SIG-M5 treated with dmso at 0.1 percent for 504 hours (cell line): Measurements from ENCODE around the gene EFCAB13.
A peak's percentile ranks its signal among the peaks of the same experiment; 100 is the strongest.

Source experiments
- DNase-seq: peaks from one replicate; lab custom pipeline; 2025; ENCODE audit not compliant: unreplicated experiment; lab: John Stamatoyannopoulos, UW

EFCAB13 gene, protein sequence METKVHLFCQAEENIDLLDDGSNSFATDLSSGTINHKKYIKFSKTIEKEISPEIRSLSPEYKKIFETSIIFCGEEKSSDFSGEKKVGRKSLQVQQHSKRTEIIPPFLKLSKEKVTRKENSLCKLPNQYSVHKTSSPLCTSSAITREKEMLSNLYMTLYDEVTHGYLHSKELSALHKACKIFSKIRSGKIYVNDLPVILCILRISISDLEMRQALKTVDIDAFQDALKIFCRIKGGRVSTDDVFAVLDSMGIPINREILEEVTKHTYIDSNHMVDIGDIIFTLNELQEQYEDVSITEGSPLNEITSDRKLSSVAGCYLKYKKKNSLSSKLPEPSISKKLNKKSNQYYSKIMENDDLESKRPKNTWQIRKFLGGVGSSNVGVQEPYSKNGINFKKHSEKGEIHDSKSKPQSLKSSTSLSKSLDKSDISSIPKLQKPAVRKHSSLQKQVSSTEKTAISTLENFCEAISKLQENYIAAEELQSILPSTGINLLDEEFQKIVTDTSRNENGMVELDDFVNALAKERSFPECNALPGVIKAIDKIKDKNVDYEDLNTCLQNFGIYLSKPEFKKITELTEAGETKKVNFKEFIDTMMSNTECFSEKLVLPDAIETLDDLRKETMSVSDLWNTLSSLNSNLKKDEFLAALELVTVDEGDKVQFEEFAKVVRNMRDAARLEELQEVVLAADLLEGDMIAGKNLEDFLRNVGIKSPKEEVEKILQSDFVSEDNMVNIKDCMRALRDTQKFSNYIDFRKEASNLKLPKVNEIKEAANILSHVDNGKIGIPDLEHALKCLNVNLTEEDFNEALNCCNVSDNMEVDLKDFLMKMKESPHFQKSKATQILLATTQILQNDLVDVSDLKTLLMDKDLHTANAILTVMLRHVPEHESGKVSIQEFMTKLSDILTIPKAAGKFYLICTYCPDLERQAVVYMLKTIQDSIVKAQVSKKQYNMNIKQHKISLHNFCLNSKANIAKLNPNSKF

DNA sequence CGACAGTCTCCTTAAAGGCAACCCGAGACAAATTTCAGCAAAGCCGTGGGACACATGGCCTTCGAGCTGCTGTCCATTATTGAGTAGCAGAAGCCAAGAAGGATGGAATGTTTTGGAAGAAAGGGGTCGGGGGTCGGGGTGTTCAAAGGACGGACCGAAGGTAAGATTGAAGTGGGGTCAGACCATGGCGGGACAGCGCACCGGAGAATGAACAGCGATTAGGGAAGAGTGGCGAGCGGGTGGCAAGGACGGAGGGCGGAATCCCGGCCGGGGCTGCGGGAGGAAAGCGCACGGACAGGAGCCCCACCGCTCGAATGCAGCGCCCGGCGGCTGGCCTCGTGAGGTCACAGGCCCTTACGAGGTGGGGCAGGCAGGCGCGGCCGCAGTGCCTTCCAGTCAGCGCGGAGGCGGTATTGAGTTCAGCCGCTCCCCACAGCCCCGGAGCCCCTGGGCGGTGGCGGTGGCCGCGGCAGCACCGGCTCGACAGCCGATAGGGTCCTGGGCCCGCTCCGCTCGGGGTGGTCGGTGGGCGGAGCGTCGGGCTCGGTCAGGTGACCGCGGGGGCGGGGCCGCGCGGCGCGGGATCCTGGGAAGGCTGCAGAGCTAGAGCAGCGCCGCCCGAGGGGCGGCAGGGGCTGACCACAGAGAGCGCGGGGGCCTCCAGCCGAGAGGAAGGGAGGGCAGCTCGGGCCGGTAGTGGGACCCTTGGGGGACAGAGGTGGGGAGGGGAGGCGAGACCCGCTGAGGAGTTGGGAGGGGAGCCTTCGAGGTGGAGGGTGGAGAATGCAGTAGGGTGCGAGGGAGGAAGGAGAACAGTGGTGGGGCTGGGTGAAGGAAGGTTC, at the start of gene EFCAB13:
Gene EFCAB13 (plus strand): TSS at position 574 of the 842 bp plus-strand sequence. CDS start 4,399 bp downstream, outside the sequence.
- peak; percentile 85 for DNase-seq

DNA sequence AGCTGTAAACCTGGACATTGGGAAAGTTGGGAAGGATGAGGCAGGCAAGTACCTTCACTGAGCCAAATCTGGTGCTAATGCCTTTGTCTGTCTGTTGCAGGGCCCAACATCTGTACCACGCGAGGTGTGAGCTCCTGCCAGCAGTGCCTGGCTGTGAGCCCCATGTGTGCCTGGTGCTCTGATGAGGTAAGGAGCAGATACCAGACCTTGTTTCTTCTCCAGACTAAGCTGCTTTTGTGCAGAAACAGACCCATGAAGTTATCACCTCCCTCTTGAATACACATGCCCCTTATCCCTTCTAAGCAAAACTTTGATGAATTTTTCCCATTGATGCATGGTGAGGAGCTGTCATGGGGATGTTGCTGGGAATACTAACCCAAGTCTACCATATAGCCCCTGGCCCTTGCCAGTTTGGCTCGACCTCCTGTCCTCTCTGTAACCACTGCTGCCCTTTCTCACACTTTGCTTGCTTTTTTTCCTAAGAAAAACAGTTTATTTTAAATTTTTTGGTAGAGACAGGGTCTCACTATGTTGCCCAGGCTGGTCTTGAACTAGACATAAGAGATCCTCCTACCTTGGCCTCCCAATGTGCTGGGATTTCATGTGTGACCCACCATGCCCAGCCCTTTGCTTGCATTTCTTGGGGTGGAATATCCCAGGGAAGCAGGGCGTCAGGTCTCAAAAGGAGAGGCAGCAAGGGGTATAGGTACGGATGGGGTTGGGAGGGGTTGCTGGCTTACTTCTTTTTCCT, 49.3 kb upstream of the EFCAB13 start:
- no peak for DNase-seq

DNA sequence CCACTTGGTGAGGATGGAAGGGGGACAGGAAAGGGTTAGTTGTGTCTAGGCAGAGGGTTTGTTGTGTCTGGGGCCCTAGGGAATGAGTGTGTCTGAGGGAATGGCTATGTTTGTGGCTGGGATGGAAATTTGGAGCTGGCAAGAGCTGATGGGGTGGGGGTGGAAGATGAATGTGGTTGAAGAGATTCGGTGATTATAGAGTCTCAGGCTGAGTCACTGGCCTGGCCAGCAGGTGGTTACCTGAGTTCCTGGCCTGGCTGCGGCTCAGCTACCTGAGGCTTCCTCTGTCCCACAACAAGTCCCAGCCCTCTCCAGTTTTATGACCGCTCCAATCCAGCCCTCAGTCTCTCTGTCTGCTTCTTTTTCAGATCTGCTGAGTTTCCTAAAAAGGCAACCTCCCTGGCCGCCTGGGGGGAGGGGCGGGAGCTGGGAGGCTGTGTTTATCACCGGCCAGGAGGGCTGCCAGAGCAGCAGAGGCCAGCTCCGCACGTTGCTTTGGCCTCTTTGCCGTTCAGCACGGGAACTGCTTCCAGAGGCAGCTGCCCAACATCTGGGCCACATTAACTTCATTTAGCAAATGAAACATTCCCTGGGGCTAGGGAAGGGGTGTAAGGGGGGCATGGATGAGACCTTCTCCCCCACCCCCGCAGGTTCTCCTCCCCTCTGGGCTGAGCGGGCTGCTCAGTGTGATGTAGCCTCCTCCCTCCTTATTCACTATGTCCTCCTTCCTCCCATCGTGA, 48.3 kb upstream of the EFCAB13 start:
- no peak for DNase-seq

DNA sequence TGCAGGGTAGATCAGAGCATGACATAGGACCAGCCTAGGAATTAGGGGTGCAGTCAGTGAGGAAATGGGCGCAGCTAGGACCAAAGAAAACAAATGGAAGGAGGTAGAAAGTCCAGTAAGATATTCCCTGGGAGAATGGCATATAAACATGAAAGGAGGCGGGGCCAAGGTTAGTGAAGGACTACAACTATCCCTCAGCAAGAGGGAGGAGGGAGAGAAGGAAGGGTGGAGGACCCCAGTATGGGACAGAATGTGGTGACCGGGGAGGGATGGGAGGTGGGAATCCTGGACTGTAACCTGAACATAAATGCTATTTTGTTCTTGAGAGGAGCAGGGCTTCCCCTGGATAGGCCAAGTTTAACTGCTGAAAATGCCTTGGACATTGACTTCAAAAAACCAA, 47.3 kb upstream of the EFCAB13 start:
- no peak for DNase-seq

DNA sequence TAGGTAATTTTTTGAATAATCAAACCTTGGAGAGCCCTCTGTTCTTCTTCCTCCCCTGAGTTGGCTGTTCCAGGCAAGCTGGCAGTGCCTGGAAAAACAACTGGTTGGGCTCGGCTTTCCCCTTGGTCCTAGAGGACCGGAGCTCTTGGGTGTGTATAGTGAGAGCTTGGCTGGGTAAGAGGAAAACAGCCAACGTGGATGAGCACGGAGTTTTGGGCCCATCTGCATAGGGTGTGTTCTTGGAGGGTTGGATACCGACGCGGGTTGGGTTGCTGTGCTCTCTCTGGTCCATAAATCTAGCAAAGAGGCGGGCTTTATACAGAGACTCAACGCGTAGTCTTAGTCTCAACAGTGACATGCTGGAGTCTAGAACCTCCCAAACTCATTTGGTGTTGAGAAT, 46.9 kb upstream of the EFCAB13 start:
- DNase-seq: no peak

DNA sequence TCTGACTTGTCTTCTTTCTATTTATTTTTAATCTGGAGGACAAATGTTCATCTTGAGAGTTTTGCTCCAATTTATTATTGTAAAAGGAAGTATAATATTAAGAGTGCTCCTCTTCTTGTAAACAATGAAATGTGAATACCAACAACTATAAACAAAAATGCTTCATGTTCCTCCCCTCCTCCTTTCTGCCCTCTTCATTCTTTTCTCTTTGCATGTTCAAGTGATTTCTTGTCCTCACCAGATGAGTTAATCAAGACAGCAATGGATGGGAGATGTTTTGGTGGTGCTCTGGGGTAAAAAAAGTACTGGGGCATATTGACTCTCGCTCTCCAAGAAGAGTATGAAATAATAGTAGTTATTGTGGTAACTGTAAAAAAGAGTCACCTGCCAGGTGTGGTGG, 45.8 kb upstream of the EFCAB13 start:
- DNase-seq: no peak

DNA sequence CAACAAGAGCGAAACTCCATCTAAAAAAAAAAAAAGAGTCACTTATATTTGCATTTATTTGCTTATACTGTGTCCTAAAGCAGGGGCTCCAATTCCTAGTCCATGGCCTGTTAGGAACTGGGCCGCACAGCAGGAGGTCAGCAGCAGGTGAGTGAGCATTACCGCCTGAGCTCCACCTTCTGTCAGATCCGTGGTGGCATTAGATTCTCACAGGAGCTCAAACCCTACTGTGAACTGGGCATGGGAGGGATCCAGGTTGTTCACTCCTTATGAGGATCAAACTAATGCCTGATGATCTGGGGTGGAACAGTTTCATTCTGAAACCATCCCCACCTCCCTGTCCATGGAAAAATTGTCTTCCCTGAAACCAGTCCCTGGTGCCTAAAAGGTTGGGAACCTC, 45.2 kb upstream of the EFCAB13 start:
- no peak for DNase-seq

DNA sequence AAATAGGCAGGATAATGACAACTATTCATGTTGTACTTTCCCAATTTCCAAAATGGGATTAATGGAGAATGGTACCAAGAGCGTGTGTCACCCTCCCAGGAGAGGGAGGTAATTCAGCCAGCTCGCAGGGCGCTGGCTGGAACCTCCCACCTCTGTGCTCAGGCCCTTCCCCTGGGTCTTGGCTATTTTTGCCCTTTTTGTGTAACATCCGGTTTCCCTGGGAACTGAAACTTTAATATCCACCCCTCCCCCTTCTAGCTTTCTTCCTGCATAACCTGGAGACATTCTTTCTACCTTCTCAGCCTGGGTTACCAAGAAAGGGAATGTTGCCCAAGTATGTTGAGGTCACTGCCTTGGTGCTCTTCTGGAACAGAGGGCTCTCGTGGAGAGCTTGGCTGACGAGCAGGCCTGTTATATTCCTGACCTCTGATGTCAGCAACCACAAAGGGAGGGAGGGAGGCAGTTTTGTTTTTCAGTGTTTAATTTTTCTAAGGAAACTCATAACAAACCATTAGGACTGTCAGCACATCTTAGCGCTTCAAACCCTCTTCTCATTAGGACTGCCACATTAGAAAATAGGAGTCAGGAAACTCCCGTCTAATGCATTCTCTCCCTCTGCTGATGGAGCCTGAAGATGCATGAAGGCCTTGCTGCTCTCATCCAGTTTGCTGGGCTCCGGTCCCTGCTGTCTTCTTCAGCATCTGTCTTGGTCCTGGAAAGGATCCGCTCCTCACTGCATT, 44.5 kb upstream of the EFCAB13 start:
- DNase-seq: peak; percentile 91

DNA sequence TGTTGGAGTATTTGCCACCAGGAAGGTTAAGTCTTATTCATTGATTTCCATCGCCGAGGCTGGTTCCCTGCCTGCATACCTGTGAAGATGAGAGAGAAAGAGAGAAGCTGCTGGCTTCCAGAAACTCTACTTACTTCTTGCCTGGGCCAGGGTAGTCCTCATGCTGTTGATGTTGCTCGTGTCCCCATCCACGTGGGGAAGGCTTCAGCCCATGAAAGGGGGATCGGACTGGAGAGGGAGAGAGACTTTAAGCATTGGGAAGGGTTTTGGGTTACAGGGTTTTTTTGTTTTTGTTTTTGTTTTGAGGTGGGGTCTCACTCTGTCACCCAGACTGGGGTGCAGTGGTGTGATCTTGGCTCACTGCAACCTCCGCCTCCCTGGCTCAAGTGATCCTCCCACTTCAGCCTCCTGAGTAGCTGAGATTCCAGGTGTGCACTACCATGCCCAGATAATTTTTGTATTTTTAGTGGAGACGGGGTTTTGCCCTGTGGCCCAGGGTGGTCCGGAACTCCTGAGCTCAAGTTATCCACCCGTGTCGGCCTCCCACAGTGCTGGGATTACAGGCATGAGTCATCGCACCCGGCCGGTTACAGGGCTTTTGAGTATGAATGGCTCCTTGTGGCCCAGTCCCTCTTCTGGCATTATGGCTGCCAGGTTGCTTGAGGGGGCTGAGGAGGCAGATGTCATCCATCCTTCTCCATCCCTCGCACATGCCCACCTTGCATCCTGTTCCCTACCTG, 43.5 kb upstream of the EFCAB13 start:
- DNase-seq: no peak

DNA sequence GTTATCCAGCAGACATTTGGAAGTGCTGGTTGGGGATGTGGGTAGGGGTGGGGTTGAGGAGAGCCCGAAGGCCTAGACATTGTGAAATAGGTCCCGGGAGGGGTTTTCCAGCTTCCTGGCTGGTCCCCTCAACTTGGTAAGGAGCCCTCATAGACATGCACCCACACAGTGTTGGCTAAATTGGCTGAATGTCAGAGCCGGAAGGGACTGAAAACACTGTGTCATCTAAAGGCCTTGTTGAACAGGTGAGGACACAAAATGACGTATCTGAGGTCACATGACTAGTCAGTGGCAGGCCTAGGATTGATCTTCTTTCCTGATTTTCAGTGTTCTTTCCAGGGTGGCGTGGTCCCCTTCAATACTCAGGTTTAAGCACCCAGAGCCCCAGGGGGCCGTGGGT, 42.5 kb upstream of the EFCAB13 start:
- no peak for DNase-seq

DNA sequence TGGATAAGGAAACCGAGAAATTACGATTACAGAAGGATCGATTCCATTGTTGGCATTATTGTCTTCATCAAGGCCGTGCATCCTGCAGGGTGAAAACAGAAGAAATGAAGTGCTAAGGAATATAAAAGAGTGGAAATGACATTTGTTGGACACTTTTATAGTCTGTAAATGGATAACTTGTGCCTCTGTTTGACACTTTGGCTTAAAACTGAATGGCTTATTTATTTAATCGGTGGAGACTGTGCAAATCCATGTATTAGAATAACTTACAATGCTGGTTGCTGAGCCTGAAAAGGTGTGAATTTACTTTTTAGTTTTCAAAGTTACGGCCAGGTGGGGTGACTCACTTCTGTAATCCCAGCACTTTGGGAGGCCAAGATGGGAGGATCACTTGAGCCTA, 38.8 kb upstream of the EFCAB13 start:
- no peak for DNase-seq

DNA sequence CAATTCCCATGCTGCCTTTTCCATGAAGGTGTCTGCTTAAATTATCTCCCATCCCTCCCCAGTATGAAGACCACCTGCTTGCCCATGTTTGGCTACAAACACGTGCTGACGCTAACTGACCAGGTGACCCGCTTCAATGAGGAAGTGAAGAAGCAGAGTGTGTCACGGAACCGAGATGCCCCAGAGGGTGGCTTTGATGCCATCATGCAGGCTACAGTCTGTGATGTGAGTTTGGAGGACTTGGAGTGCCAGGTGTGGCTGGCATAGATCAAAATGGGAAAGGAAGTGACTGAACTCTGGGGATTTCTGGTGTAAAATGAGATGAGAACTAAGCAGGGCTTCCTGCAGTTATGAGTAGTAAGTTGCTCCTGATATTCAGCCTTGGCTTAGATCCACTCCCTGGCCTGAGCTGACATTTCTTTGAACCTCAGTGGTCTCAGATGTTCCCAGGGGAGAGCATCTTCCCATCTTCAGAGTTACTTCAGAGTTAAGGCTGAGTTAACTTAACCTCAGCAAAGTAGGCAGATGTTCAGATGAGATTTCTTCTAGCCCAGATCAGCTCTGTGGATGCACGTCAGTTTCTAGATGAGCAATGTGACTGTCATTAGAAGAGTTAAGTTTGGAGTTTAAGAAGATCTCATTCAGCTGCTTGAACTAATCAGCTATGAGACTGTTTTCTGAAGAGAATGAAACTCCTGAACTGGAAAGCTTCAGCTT, 37.4 kb upstream of the EFCAB13 start:
- no peak for DNase-seq

DNA sequence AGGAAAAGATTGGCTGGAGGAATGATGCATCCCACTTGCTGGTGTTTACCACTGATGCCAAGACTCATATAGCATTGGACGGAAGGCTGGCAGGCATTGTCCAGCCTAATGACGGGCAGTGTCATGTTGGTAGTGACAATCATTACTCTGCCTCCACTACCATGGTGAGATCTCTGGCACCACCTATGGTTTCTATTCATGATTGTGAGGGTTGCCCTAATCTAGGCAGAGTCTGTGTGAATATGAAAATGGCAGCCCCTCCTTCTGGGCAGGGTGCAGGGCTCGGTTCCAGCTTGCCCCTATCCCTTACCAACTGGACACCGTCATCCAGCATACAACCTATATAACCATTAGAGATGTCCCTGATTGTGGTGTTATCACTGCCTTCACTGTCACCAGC, 36.7 kb upstream of the EFCAB13 start:
- DNase-seq: no peak

DNA sequence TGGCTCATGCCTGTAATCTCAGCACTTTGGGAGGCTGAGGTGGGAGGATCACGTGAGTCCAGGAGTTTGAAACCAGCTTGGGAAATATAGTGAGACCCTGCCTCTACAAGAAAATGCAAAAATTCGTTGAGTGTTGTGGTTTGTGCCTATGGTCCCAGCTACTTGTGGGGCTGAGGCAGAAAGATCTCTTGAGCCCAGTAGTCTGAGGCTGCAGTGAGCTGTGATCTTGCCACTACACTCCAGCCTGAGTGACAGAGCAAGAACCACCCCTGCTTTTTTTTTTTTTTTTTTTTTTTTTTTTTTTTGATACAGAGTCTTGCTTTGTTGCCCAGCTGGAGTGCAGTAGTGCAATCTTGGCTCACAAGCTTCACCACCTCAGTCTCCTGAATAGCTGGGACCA, 36.1 kb upstream of the EFCAB13 start:
- DNase-seq: no peak

DNA sequence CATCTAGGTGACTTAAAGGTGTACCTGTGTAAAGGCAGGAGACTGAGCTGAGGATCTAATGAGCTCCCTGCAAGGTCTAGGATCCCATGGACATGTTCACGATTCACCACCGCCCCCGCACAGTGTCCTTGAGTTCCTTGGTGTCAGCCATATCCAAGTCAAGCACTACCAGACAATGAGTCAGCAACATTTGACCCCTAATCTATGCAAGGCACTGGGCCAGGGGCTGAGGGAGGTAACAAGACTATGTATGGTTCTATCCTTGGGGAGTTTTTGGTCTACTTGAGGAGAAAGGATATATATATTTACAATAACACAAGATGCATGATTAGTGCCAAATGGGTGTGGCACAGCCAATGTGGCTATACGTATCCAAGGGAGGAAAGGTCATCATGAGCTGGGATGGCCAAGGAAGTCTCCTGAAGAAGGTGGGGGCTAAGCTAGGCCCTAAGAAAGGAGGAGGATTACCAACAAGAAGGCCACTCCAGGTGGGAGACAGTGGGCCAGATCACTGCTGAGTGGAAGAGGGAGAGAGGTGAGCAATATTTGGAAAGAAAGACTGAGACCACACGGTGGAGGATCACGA, 35.1 kb upstream of the EFCAB13 start:
- DNase-seq: no peak

DNA sequence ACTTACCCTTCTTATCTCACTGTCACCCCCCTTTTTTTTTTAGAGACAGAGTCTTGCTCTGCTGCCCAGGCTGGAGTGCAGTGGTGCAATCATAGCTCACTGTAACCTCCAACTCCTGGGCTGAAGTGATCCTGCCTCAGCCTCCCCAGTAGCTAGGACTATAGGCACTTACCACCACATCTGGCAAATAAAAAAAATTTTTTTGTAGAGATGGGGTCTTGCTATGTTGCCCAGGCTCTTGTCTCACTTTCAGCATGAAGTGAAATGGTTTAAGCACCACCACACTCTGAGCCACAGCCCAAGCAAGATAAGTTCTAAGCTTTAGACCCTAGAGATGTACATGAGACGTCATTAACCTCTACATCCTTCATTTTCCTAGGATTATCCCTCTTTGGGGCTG, 34.5 kb upstream of the EFCAB13 start:
- DNase-seq: no peak

DNA sequence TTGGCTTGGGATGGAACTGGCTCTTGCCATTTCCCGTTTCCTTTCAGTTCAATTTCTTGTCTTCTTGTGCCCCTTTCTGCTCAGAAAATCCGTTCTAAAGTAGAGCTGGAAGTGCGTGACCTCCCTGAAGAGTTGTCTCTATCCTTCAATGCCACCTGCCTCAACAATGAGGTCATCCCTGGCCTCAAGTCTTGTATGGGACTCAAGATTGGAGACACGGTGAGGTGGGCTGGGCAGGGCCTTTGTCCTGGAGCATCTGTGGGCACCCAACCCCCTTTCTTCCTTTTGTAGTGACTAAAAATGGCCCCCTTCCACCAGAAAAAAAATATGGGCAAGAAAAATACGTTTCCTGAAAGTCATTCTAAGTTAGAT, 32.9 kb upstream of the EFCAB13 start:
- DNase-seq: no peak
